Panc1 (cell line): ENCODE measurements around the gene NKRF. TPM values are rescaled to one million over a fixed set of nuclear protein-coding genes. Genes with fewer than 3 reads are reported as not detected.
A peak's percentile ranks its signal among the peaks of the same experiment; 100 is the strongest.

Source experiments
- ATAC-seq: fragments of 200-7000 bp; cut with Tn5 transposase; 2 replicates; pipeline ENCODE4 v1.9.1; 2020; ENCODE audit warnings: mild to moderate bottlenecking, moderate library complexity
- BruUV-seq: library from RNA; stranded (reverse); fragments of 400-500 nt; replicated peaks from 2 replicates; lab custom pipeline; 2021; lab: Mats Ljungman, UMichigan
- CTCF ChIA-PET: fragments of 300-600 bp; sonication (Branson Sonifier 250); formaldehyde crosslinking; loops from one replicate; lab custom pipeline; 2022; ENCODE audit warnings: antibody characterized with exemption; lab: Charles Lee
- POLR2A ChIA-PET: fragments of 300-600 bp; sonication (Branson Sonifier 250); formaldehyde crosslinking; loops from one replicate; lab custom pipeline; 2022; ENCODE audit warnings: antibody characterized with exemption; lab: Charles Lee
- DNase-seq: peaks from one replicate; pipeline ENCODE4 v3.0.0-alpha.2; 2010; ENCODE audit warnings: low read depth, low spot score
- H3K27ac ChIP-seq: 2 replicates; pipeline ENCODE4 v1.5.1; 2011; ENCODE audit warnings: mild to moderate bottlenecking, low read length, inconsistent platforms
- H3K27me3 ChIP-seq: fragments of 200-500 bp; sonication (Bioruptor generic); 2 replicates; pipeline ENCODE4 v1.6.0; 2014; ENCODE audit warnings: low read length, inconsistent platforms; ENCODE audit not compliant: control insufficient read depth, insufficient read depth
- H3K36me3 ChIP-seq: fragments of 200-500 bp; sonication (Bioruptor generic); 2 replicates; pipeline ENCODE4 v1.5.1; 2014; ENCODE audit warnings: inconsistent platforms, mild to moderate bottlenecking, low read length, moderate library complexity; ENCODE audit not compliant: control insufficient read depth, insufficient read depth
- H3K4me1 ChIP-seq: 2 replicates; pipeline ENCODE4 v1.5.1; 2011; ENCODE audit warnings: inconsistent platforms, mild to moderate bottlenecking, low read length, moderate library complexity; ENCODE audit not compliant: control insufficient read depth, insufficient read depth
- H3K4me3 ChIP-seq, 2 experiments: 2 replicates each; pipeline ENCODE4 v1.5.1; 2011 to 2012; ENCODE audit warnings: low read depth in 2 of 2, low read length in 2 of 2, mild to moderate bottlenecking in 2 of 2, inconsistent platforms in 1 of 2, moderate library complexity in 1 of 2
- H3K9me3 ChIP-seq: fragments of 200-500 bp; sonication (Bioruptor generic); 2 replicates; pipeline ENCODE4 v1.5.1; 2014; ENCODE audit warnings: low read depth, mild to moderate bottlenecking, inconsistent platforms, low read length, moderate library complexity; ENCODE audit not compliant: control insufficient read depth, insufficient read depth
- POLR2AphosphoS5 ChIP-seq: IDR thresholded peaks from 2 replicates; pipeline ENCODE4 v1.6.1; 2012; ENCODE audit warnings: mild to moderate bottlenecking, low read depth, low read length, moderate library complexity
- REST ChIP-seq, 2 experiments: IDR thresholded peaks; 2 replicates each; pipeline ENCODE4 v1.6.1; 2011 to 2012; ENCODE audit warnings: low read depth in 2 of 2, control low read depth in 1 of 2, low read length in 1 of 2, mild to moderate bottlenecking in 1 of 2, moderate library complexity in 1 of 2; ENCODE audit not compliant: insufficient read depth in 1 of 2
- SIN3A ChIP-seq: IDR thresholded peaks from 2 replicates; pipeline ENCODE4 v1.6.1; 2012; ENCODE audit warnings: low read depth, mild to moderate bottlenecking, low read length, moderate library complexity, borderline replicate concordance; ENCODE audit not compliant: insufficient read depth
- TCF7L2 ChIP-seq: IDR thresholded peaks from 2 replicates; pipeline ENCODE4 v1.6.1; 2011; ENCODE audit warnings: mild to moderate bottlenecking, low read depth, low read length, inconsistent platforms
- in situ Hi-C: cut with HindIII; loops from 2 replicates; pipeline ENCODE4 v1.10.0; 2016; ENCODE audit warnings: low sequenced_read_pairs, low pct_unique_long_range_greater_than_20kb
- intact Hi-C: fragments of 100-400 bp; cut with micrococcal nuclease; formaldehyde crosslinking; loops from one replicate; pipeline ENCODE4 v1.10.0; 2022; ENCODE audit not compliant: unreplicated experiment
- total RNA-seq: library from RNA; stranded (reverse); gene quantifications from one replicate; pipeline ENCODE4 v1.2.1, GENCODE V29; 2021; ENCODE audit not compliant: unreplicated experiment
- TF ChIP-seq, protein P1 (sequence below): fragments of 450-650 bp; IDR thresholded peaks from 2 replicates; pipeline ENCODE4 v1.5.1; 2017; ENCODE audit warnings: mild to moderate bottlenecking

NKRF gene
- total RNA-seq, 1 experiment from 2014 or later = 25.5 TPM

GRCh38 chrX:119574394-119575266 is 31.6 kb downstream of the NKRF start, which contains the start of gene UBE2A:
TSS of gene UBE2A (plus strand) at chrX:119574563. CDS start at chrX:119574712, 149 bp downstream.
- H3K27me3 ChIP-seq = no peaks in the 10 kb centered on the region
- peak within 1 kb of the TSS; percentile 78 to 80 for H3K4me3 ChIP-seq
- TF ChIP-seq, protein P1, sequence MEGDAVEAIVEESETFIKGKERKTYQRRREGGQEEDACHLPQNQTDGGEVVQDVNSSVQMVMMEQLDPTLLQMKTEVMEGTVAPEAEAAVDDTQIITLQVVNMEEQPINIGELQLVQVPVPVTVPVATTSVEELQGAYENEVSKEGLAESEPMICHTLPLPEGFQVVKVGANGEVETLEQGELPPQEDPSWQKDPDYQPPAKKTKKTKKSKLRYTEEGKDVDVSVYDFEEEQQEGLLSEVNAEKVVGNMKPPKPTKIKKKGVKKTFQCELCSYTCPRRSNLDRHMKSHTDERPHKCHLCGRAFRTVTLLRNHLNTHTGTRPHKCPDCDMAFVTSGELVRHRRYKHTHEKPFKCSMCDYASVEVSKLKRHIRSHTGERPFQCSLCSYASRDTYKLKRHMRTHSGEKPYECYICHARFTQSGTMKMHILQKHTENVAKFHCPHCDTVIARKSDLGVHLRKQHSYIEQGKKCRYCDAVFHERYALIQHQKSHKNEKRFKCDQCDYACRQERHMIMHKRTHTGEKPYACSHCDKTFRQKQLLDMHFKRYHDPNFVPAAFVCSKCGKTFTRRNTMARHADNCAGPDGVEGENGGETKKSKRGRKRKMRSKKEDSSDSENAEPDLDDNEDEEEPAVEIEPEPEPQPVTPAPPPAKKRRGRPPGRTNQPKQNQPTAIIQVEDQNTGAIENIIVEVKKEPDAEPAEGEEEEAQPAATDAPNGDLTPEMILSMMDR = peak; percentile 62
- no peak for TF ChIP-seq REST (IDR thresholded peaks at IDR 0.05; ENCODE audit: insufficient read depth in 1 of 2, low read depth in 2 of 2, low read length in 1 of 2)
- peak; percentile 94 for TF ChIP-seq POLR2AphosphoS5
- TF ChIP-seq TCF7L2 = peak; percentile 71; the same call in 1 of the 2 replicates
- TF ChIP-seq SIN3A = 0 out of 2 replicates have a peak, but pooled peaks have one; percentile 65
- DNase-seq (no peak), ATAC-seq (peak; percentile 92)
- in situ Hi-C loops = no loop called here
- no peaks in the 10 kb centered on the region for H3K9me3 ChIP-seq
- peaks cover 6% of the 10 kb centered on the region for H3K36me3 ChIP-seq
- H3K27ac ChIP-seq = peak within 1 kb of the TSS; percentile 88
- CTCF ChIA-PET = interaction anchor here (0.6 to 0.9 kb wide), 5 partner anchors 27 to 407 kb away, joined by 3 to 6 read pairs (median 4); no protein-coding TSS in a partner anchor
- BruUV-seq = no TSS peak
- intact Hi-C loops = no loop called here
- peaks cover 13% of the 10 kb centered on the region for H3K4me1 ChIP-seq
- POLR2A ChIA-PET = interaction anchor here (0.6 kb wide), 1 partner anchor 120 kb away, joined by 6 read pairs; no protein-coding TSS in a partner anchor

- TF ChIP-seq TCF7L2 = no peak
- TF ChIP-seq, protein P1 = no peak
- no peak for TF ChIP-seq SIN3A
- TF ChIP-seq POLR2AphosphoS5 = no peak
- TF ChIP-seq REST (IDR thresholded peaks at IDR 0.05; ENCODE audit: insufficient read depth in 1 of 2, low read depth in 2 of 2, low read length in 1 of 2) = no peak
- H3K9me3 ChIP-seq = no peaks in the 10 kb centered on the region
- in situ Hi-C loops (no loop called here), intact Hi-C loops (no loop called here)
- no TSS peak for BruUV-seq
- DNase-seq = no peak
- peak overlapping the region; percentile 88 for H3K27ac ChIP-seq
- ATAC-seq = peak; percentile 39
- H3K36me3 ChIP-seq = peaks cover 6% of the 10 kb centered on the region
- POLR2A ChIA-PET = no interaction called here
- peak overlapping the region; percentile 78 to 80 for H3K4me3 ChIP-seq
- no peaks in the 10 kb centered on the region for H3K27me3 ChIP-seq
- peaks cover 13% of the 10 kb centered on the region for H3K4me1 ChIP-seq
- CTCF ChIA-PET = interaction anchor here (0.6 to 0.9 kb wide), 2 partner anchors 52 to 408 kb away, joined by 6 read pairs; no protein-coding TSS in a partner anchor
These were observed 32.3 kb downstream of the NKRF start for GRCh38 chrX:119573840-119574393.
